Testis (tissue), 2 donors: Measurements from ENCODE around the gene PUM1.

Experiments
- CTCF ChIP-seq, 3 experiments: fragments of 450-650 bp in 2 of 3; fragments of 200-600 bp in 1 of 3; sonication (generic) in 1 of 3; IDR thresholded peaks; one replicate each; pipeline ENCODE4 v1.5.1; 2016 to 2019; ENCODE audit warnings: antibody characterized with exemption in 3 of 3, mild to moderate bottlenecking in 2 of 3, moderate library complexity in 1 of 3
- POLR2A ChIP-seq: fragments of 450-650 bp; IDR thresholded peaks from one replicate; pipeline ENCODE4 v1.6.1; 2017; ENCODE audit warnings: antibody characterized with exemption, mild to moderate bottlenecking, moderate library complexity

- TF ChIP-seq CTCF (IDR thresholded peaks at IDR 0.05) (no peak), POLR2A (no peak)
These were observed 177.8 kb downstream of the PUM1 start for GRCh38 chr1:30887485-30888315.
